HG02571 (cell line): ENCODE results near the gene HLX.

Source experiments
- ATAC-seq: cut with Tn5 transposase; IDR thresholded peaks from one replicate; pipeline ENCODE4 v1.9.1; 2021; ENCODE audit warnings: mild to moderate bottlenecking, moderate library complexity; ENCODE audit not compliant: unreplicated experiment

HLX gene

DNA sequence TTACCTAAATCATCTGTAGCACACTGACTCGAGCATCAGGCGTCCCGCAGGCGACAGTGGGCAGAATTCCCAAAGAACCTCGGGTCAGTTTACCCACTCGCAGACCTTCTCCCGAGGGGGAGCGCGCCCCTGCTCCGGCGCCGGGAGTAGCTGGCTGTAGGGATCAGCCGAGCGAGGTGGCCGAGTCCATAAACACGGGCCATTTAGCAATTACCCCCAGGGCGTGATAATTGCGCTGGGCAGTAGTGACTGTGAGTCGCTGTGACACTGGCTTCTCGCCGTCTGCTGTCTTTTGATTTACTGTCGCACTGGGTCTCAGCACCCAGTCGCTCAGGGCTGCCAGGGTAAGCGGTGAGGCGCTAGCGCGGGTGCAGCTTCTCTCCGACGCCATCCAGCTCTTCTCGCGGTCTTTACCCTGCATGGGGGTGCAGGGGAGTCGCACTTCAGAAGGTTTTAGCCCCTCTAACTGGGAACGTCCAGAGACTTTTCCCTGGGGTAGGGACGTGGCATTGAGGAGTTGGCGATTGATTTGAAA, 16.2 kb downstream of the HLX start:
- no peak for ATAC-seq

DNA sequence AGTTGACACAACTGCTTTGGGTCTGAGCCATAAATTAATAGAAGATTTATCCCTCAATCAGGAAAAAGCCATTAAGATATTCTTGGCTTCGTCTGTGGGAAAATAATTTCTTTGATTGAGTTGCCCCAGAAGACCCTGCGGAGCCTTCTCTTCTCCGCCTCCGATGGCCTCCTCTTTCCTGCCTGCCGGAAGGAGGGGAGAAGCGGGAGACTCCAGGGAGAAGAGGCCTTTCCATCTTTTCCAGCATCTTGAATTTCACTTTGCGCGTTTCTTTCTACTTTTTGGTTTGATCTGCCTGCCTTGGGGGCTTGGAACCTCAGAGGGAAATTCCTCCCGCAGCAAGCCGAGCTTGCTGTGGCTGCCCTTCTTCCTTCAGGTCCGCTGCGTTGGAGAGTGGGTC, 16.8 kb downstream of the HLX start:
- ATAC-seq, result no peak

DNA sequence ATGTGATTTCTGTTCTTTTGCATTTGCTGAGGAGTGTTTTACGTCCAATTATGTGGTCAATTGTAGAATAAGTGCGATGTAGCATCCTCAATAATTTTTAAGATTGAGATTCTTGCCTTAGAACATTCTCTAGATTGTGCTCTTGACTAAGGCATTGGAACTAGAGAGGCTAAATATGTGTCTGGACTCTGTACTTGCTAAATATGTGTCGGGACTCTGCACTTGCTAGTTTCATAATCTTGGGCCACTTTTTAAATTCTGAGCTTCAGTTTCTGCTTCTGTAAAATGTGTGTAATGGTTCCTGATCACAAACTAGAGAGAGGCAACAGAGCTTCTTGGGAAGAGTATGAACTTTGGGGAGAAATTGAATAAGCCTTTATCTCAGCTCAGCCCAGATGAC, 21.6 kb downstream of the HLX start:
- ATAC-seq, result no peak

DNA sequence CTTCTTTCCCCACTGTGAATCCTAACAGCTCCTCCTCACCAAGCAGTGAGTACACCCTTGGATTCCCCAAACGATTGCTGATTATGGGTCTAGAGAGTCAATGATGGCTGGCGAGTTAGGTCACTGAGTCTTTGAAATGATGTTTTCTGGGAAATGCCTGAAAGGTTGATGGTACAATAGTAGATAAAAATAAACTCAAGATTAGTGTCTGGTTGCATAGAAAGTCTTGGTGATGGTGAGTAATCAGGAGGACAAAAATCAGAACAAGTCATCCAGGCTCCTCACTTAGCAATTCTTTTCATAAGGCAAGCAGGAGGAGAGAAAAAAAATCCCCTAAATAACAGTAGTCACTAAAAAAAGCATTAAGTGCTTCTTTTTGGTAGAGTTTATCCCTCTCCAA, 22.6 kb downstream of the HLX start:
- ATAC-seq, result no peak

DNA sequence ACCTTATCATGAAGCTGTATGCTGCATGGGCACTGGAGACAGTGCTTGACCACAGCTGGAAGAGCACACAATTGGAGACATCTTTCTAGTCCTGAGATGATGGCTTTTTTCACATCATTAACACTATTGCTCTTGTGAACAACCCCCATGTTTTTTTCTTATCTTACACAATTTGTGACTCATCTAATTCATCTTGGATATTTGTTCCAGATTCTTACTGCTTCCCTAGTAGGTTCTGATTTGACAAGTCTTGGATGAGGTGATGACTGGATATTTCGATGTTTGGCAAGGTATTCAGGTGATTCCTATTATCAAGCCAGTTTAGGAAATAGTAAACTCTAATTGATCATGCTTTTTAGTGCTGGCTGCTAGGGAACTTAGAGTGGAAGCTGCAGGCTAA, 23.7 kb downstream of the HLX start:
- ATAC-seq, result no peak

DNA sequence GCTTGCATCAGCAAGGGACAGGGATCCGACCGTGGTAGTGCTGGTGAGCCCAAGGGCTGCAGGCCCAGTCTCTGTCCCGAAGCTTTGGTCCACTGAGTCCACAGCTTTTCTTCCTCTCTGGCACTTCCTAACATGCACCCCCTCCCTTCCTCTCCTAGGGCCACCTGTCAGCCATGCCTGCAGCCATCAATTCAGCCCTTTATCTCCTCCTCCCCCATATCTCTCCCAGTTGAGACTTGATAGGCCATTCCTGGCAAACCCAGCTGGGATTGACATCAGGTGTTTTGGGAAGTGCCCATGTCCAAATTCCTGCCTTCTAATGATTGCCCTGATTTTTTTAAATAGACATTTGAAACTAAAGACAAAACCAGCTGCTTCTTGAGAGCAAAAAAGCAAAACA, 25.6 kb downstream of the HLX start:
- ATAC-seq, result no peak

DNA sequence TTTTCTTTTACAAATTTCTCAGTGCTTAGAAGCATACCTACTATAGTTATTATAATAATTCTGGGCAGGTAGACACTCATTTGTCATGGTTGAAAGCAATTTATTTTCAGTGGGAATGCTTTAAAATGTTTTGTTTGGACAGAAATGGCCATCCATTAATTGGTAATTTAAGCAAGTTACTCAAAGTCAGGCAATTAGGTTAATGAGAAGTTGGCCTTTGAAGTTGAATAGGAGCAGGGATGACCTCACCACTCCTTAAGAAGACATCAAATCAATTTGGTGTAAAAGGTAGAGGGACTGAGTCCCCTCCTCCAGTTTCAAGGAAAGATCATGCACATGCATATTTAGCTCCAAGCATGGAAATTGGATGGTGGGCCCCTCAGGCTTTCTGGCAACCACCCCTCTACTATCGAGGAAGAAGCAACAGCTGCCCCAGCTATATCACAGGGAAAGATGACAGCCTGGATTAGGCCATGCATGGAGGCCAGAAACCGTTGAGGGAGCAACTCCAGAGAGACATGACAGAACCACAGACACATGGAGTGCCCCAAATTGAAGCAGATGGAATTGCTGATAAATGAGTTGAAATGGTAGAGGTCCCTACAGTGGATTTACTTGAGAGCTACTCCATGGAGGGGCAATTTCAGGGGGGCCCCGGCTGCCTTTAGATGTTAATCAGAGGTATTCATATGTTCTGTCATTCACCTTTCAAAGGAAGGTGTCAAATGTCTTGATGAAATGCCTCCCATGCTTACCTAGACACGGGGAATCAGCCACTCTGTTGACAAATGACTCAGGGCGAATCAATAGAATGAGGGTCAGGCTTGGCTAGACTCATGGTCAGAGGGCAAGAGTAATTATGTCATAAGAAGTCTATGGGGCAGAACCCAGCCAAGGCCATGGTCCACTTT, 26.7 kb downstream of the HLX start:
- ATAC-seq, result no peak

DNA sequence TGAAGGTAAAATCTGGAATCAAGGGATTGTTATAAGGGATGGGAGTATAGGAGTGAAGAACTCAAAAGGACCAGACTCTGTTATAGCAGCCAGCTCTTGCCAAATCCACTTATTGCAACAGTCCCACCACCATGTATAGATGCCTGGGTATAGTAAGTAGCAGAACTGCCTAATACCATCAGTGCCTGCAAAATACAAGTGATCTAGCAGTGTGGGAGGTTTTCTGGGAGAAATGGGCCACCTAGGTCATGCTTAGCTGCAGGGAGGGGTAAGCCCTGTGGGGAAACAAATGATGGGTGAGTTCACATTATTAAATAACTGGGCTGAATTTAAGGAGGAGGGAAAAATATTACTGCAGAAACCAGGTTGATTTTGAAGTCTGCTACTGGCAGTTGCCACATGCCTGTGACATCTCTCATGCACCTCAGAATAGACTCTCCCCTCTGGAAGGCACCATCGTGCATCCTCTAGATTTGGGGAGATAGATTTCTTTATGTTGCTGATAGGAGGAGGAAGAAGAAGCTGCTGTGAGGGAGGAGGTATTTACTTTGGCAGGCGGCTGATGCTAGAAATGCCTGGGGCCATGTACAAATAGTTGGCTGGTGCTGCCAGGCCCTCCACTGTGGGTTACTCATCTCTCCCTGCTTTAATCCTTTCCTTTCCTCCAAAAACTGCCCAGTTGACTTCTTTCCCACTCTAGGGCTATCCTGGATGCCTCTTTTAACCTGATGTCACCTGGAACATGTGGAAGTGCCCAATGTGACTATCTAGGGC, 27.5 kb downstream of the HLX start:
- no peak for ATAC-seq

DNA sequence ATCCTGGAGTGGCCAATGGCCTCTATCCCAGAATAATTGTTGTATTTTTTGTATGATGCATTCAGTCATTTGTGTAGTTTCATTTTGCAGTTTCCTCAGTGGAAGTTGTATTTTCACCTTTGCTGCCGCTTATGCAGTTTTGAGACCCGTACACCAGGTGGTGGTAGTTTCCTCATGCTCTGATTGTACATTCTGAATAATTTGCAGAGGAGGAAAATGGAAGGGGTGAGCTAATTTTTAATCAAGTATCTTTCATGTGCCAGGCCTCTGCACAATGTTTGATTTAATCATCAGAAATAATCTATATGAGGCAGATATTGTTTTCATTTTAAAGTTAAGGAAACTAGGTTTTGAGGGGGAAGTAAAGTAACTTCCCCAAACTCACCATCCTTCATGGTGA, 29.5 kb downstream of the HLX start:
- no peak for ATAC-seq

DNA sequence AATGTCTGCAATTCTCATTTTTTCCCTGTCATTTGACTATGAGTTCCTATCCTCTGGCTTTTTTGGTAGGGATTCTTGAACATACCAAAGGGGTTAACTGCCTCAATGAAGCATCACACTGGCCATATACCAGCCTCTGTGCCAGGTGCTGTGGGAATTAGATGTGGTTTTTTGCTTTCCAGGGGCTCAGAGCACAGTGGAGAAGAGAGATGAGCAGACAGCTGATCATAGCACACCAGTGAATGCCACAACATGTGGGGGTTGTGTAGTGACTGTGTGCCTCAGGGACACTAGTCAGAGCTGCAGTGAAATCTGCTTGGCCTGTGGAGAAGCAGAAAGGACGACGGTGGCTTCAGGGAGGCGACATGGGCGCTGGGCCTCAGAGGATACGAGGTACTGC, 30.8 kb downstream of the HLX start:
- ATAC-seq, result no peak

DNA sequence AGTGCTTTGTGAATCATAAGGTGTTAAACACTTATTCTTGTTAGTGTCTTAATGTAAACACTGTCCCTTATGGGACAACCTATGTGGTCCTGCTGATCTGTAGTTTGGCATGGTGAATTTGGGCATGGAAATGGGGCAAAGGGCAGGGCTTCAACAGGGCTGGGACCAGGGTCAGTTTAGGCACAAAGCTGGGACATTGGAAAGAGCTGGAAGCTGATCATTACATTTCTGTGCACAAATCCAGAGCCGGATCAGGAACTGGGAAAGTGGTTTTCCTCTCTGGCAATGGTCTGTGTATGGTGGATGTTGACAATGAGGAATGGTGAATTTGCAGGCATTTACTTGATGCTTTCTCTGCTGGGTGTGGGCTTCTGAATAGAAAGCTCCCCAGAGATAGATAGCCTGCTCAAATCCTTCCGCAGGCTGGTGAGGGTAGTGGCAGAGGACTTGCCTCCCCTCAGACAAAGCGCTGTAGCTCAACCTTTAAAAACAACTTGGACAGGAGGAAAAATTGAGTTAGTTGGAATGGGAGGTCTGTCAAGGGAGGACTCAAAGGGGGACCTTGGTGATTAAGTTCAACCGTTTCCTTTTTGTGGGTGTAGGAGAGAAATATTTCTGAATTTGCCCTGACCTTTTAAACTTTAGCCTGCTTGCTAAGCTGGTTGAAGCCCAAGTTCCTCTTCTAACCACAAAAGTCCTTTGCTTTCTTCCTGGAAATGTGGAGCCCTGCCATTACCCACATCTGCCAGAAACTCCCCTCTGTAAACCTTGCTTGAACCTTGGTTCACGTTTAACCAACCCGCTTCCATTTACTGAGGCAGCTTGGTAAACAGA, 35.3 kb downstream of the HLX start:
- no peak for ATAC-seq

DNA sequence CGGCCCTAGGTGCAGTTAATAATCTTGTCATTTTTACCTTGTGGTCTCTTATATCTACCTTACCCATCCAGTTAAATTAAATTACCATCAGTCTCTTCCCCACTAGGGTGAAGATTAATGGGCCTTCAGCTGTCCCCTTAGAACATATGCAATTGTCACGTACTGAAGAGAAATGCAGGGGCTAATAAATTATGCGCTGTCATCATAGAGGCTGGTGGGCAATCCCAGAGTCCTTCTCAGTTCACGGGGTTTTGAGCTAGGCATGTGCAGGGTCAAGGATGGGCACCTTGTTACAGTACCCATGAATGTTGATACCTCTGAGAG, 35.8 kb downstream of the HLX start:
- ATAC-seq, result no peak

DNA sequence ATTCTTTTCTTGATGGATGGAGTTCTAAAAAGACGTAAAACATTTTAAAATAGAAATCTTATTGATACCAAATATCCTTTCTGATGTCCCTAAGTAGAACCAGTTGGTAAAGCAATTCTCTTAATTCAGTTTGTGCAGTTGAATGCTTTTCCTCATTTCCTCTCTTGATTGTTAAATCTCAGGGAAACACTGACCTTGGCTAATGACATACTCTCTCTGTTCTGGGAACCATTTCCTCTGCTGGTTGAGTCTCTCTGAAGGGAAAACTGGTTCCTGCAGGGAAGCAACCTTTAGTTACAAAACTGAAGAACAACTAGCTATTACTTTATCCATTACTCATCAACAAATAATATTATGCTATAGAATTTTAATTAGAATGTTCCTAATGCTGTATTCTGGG, 36.7 kb downstream of the HLX start:
- ATAC-seq, result no peak

DNA sequence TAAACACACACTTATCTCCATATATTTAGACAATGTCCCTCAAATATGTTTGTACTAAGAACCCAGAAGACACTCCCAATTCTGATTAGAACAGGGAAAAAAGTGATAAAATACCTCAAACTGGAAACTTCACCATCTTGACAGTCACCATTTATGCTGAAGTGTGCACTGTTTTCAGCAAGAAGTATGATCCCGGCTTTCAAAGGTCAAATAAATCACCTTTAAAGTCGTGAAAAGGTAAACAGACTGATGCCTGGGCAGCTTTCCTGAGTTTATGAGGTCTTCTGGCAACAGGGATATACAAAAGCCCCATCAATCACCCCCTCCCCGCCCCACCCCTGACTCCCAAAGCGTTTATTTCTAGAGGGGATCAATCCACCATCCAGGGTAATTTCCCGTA, 37.9 kb downstream of the HLX start:
- ATAC-seq, result no peak

DNA sequence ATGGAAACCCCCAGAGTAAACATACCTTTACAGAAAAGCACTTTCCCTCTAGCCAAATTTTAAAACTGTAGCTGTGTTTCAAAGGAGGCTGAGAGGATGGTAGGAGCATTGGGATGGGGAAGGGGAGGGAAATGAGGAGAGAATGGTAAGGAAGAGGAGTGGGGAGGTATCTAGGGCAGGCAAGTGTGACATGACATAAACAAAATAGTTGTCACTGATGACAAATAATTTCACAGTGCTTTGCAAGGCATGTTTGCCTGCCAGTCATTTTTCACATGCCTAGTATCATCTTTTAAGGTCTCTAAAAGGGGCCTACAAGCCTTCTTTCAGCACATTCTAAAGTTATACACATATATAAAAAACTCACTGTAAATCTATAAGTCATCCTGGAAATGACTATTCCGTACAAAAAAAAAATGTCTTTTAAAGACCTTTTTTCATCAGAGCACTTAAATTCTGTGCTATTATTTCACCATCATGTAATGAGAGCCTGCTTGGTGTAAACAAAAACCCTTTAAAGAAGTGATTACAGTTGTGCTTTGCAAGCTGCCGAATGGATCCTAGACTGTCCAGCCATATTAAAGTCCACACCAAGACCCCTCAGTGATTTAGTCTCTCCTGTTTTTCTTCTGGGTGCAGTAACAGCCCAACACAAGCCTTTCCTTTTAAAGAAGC, 38.4 kb downstream of the HLX start:
- no peak for ATAC-seq

DNA sequence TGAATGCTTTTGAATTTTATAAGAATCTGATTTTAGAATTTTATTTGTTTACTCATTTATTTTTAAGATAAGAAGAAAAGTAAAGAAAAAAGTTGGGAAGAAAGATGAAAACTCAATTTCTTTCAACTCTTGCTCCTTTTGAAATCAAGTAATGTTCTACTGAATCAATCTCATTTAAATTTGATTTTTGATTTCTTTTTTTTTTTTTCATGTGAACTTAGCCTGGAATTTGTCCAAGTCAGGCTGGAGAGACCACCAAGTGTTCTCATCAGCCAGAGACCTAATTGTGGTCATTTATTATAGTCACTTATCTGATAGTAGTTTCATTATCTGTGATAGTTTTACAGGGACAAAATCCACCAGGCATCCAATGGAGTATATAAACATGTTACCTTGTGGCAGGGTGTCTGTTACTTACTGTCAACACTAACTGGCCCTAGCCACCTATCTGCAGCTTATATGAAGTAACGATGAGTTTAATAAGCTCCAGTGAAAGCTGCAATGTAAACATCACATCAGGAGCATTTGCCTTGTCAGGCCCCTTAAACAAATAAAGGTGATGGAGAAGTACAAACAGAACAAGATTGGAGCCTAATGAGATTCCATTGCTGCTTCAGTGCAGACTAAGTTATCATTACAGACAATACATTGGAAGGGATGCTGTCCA, 39.2 kb downstream of the HLX start:
- ATAC-seq, result no peak

DNA sequence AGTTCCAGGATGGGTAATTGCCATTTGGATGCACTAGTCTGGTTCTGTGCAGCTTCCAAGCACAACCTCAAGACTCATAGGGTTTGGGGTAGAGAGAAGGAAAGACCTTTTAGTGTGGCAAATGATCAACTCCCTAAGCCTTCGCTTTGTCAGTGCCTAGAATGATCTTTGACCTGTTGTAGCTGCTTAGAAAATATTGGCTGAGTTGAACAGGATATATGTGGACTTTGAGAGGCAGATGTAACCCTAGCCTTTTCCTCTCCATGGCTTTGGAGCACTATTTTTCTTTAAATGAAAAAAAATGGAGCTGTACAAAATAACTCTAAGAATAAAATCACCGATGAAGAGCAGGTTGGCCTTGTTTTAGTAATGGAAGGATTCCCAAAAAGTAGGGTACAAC, 41.7 kb downstream of the HLX start:
- no peak for ATAC-seq

DNA sequence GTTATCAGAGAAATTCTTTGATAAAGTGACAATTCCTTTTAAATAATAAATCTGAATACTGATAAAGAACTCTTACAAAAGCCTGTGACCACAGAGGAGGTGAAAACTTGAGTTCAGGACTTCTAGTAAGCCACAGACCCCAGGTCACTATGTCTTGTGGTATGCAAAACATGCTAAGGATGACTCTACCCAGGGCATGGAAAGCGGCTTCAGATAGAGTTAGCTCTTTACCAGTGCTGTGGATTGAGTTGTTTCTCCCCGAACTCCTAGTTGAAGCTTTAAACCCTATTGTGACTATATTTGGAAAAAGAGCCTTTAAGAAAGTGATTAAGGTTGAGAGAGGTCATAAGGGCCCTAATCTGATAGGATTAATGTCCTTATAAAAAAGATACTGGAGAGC, 42.3 kb downstream of the HLX start:
- ATAC-seq, result no peak

DNA sequence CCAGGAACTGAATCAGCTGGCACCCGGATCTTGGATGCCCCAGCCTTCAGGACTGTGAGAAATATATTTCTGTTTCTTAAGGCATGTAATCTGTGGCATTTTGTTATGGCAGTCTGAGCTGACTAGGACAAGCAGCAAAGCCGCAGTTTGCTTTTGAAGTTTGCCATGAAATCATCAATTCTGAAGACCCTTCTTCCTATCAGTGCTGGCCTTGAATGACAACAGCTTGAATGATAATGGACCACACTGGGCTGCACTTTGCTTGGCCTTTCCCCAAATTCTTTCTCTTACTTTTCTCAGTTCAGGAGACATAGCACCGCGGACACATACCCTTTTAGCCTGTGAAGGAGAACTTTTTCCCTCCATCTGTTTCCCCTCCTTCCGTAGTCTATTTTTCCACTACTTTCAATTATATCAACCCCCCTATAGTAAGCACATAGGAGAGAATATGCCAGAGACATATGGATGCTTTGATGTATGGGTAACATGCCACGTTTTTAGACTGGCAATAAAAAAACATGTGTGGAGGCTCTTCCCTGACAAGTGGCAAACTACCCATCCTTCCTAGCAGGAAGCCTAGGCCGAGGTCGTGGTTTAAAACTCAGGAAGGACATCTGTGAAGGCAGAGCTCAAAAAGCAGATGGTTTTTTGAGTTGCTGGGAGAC, 42.9 kb downstream of the HLX start:
- ATAC-seq, result no peak

DNA sequence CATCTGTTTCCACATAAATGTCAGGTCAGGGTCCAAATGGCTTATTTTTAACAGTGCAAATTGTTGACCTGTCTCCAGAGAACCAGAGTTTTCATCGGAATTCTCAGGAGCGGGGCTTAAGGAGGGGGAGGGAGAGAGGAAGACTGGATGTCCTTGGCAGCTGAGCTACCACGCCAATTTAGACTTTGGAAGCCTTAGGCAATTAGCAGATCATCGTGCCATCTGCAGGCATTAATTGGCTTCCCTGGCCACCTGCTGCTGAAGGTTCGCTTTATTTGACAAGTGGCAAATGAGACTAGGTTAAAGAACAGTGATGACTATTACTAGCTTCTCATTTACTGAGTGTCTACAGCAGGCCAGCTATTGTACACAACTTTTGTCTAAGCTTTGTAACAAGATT, 43.7 kb downstream of the HLX start:
- no peak for ATAC-seq
